Thyroid gland (tissue), 4 donors: ENCODE data around the gene DENND1A. TPM values are rescaled to one million over a fixed set of nuclear protein-coding genes. Genes with fewer than 3 reads are reported as not detected.
"Not testable (repeated sequence)": the region's sequence is repeated elsewhere in the genome, so short reads cannot be mapped to it uniquely, and the experiment has no call there.

Experiments
- DNase-seq, 2 donors: peaks; one replicate each; pipeline ENCODE4 v3.0.0-alpha.2; 2019
- H3K27ac ChIP-seq, 3 donors: fragments of 200-600 bp; sonication (generic); 1 replicate in 2 of 3; 2 replicates in 1 of 3; pipeline ENCODE4 v1.5.1; 2016 to 2019; ENCODE audit warnings: mild to moderate bottlenecking in 1 of 3, moderate library complexity in 1 of 3
- H3K27me3 ChIP-seq: fragments of 200-600 bp; sonication (generic); one replicate; pipeline ENCODE4 v1.5.1; 2019
- H3K36me3 ChIP-seq, 2 donors: fragments of 200-600 bp; sonication (generic); one replicate each; pipeline ENCODE4 v1.5.1; 2016 to 2019
- H3K4me1 ChIP-seq, 2 donors: fragments of 200-600 bp; sonication (generic); one replicate each; pipeline ENCODE4 v1.5.1; 2017 to 2019
- H3K4me3 ChIP-seq, 3 donors: fragments of 200-600 bp; sonication (generic); replicated peaks in 1 of 3; 1 replicate in 2 of 3; 2 replicates in 1 of 3; pipeline ENCODE4 v1.5.1; 2016; ENCODE audit warnings: mild to moderate bottlenecking in 1 of 3
- H3K9me3 ChIP-seq: fragments of 200-600 bp; sonication (generic); one replicate; pipeline ENCODE4 v1.5.1; 2017
- CTCF ChIP-seq, 6 experiments: fragments of 200-600 bp in 3 of 6; fragments of 450-650 bp in 3 of 6; sonication (generic) in 3 of 6; IDR thresholded peaks; one replicate each; pipeline ENCODE4 v1.5.1; 2016 to 2019; ENCODE audit warnings: antibody characterized with exemption in 6 of 6, mild to moderate bottlenecking in 2 of 6, inconsistent platforms in 1 of 6, moderate library complexity in 1 of 6
- POLR2A ChIP-seq, 2 donors: fragments of 450-650 bp; IDR thresholded peaks; one replicate each; pipeline ENCODE4 v1.6.1; 2017; ENCODE audit warnings: antibody characterized with exemption in 2 of 2, mild to moderate bottlenecking in 2 of 2, moderate library complexity in 1 of 2
- WGBS, 2 donors: methylation state at CpG; one replicate each; pipeline ENCODE4 v1.1.5; 2017; 5-methylcytosine and 5-hydroxymethylcytosine counted together
- intact Hi-C: fragments of 100-400 bp; cut with DNase I; formaldehyde crosslinking; loops from one replicate; pipeline ENCODE4 v1.15.1; 2023
- total RNA-seq, 4 donors: library from RNA; depleted of rRNA; stranded (reverse); fragments of >200 nt; gene quantifications; one replicate each; pipeline ENCODE4 v1.2.3, GENCODE V29; 2016

DENND1A gene
- total RNA-seq, 4 donors from 2014 or later, result 18.8 to 34.4 (median 28.2) TPM

GRCh38 chr9:123943671-123944070 lies 13.7 kb upstream of the DENND1A start:
- Histone ChIP-seq H3K36me3 (no peaks in the 10 kb centered on the region), H3K27me3 (no peaks in the 10 kb centered on the region), H3K9me3 (no peaks in the 10 kb centered on the region), H3K4me3 (no peak overlapping the region), H3K4me1 (no peaks in the 10 kb centered on the region), H3K27ac (no peak overlapping the region)
- 85 to 90% methylated on average over 2 of the region's 2 CpGs for WGBS, 2 donors
- intact Hi-C loops, result no loop called here
- TF ChIP-seq POLR2A (IDR thresholded peaks at IDR 0.05), result no peak
- no peak for DNase-seq

GRCh38 chr9:123942542-123942941 lies 12.6 kb upstream of the DENND1A start:
- WGBS, 2 donors, result 82 to 87% methylated on average over 10 of the region's 10 CpGs
- H3K27me3 ChIP-seq, result no peaks in the 10 kb centered on the region
- no peak overlapping the region for H3K27ac ChIP-seq
- DNase-seq, result no peak
- no peak overlapping the region for H3K4me3 ChIP-seq
- TF ChIP-seq POLR2A (IDR thresholded peaks at IDR 0.05), result no peak
- no peak for TF ChIP-seq CTCF (IDR thresholded peaks at IDR 0.05)
- no peaks in the 10 kb centered on the region for H3K36me3 ChIP-seq
- H3K4me1 ChIP-seq, result no peaks in the 10 kb centered on the region
- intact Hi-C loops, result no loop called here
- H3K9me3 ChIP-seq, result no peaks in the 10 kb centered on the region

GRCh38 chr9:123941524-123942070 lies 11.7 kb upstream of the DENND1A start:
- Histone ChIP-seq H3K27ac (no peak overlapping the region), H3K4me3 (no peak overlapping the region), H3K9me3 (no peaks in the 10 kb centered on the region), H3K36me3 (no peaks in the 10 kb centered on the region), H3K4me1 (no peaks in the 10 kb centered on the region), H3K27me3 (no peaks in the 10 kb centered on the region)
- no peak for DNase-seq
- intact Hi-C loops, result no loop called here
- 82 to 83% methylated on average over 7 of the region's 7 CpGs for WGBS, 2 donors
- TF ChIP-seq CTCF (IDR thresholded peaks at IDR 0.05) (no peak), POLR2A (IDR thresholded peaks at IDR 0.05) (no peak)

- no peaks in the 10 kb centered on the region for H3K9me3 ChIP-seq
- no peak overlapping the region for H3K4me3 ChIP-seq
- 68 to 71% methylated on average over 8 of the region's 8 CpGs for WGBS, 2 donors
- H3K4me1 ChIP-seq, result no peaks in the 10 kb centered on the region
- no peaks in the 10 kb centered on the region for H3K36me3 ChIP-seq
- no peak for DNase-seq
- H3K27ac ChIP-seq, result no peak overlapping the region
- no peaks in the 10 kb centered on the region for H3K27me3 ChIP-seq
- TF ChIP-seq CTCF (IDR thresholded peaks at IDR 0.05), result no peak
- intact Hi-C loops, result no loop called here
Observed at GRCh38 chr9:123940721-123941523, 11.0 kb upstream of the DENND1A start.

GRCh38 chr9:123938401-123938800 lies 8.5 kb upstream of the DENND1A start:
- intact Hi-C loops, result no loop called here
- no peaks in the 10 kb centered on the region for H3K9me3 ChIP-seq
- H3K36me3 ChIP-seq, result no peaks in the 10 kb centered on the region
- 92 to 96% methylated on average over 5 of the region's 5 CpGs for WGBS, 2 donors
- H3K27me3 ChIP-seq, result no peaks in the 10 kb centered on the region
- H3K4me1 ChIP-seq, result no peaks in the 10 kb centered on the region
- no peak overlapping the region for H3K4me3 ChIP-seq
- DNase-seq, result no peak
- no peak overlapping the region for H3K27ac ChIP-seq
- no peak for TF ChIP-seq POLR2A (IDR thresholded peaks at IDR 0.05)
- TF ChIP-seq CTCF (IDR thresholded peaks at IDR 0.05), result no peak

- H3K4me3 ChIP-seq, H3K9me3 ChIP-seq, intact Hi-C loops, H3K27ac ChIP-seq, H3K4me1 ChIP-seq, DNase-seq, H3K27me3 ChIP-seq, H3K36me3 ChIP-seq: not testable (repeated sequence)
- WGBS, 2 donors, result 93 to 94% methylated on average over 3 of the region's 3 CpGs
Observed at GRCh38 chr9:123936575-123936974, 6.6 kb upstream of the DENND1A start.
